ENCODE measurements around the gene PLCH1. TPM values are rescaled to one million over a fixed set of nuclear protein-coding genes. Genes with fewer than 3 reads are reported as not detected.

PLCH1 gene
- total and polyA plus RNA-seq, 9 of the 15 experiments (the other 6 are each of a cell fraction or from before 2014, with no cell fraction given): 0.17 to 0.62 (median 0.40) TPM

DNA sequence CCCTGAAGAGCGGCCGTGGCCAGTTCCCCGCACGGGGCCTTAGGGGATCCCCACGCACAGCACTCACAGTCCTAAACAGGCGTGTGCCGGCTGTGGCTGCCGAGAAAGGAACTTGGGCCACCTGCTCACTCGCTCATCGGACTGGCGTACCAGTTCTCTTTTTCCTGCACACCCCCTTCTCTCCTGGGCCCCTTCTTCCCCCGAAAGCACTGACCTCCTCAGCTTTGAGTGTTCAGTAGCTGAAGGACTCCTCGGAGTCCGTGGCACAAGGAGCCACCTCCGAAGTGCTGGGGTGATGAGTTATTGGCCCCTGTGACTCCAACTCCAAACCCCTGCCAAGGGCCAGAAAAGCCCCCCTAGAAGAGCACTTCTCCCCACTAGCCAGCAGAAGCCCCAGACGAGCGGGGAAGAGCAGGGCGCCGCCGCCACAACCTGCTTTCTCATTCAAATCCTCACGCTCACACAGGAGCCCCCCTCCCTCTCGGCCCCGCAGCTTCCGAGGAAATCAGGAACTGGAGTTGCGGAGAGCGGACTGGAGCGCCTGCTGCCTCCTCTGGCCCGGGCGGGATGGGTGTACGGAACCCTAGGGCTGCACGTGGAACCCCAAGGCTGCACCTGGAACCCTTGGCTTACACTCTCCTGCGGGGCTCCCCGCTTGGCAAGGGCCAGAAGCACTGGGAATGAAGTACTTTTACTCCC is at the start of gene PLCH1 (continued):
- TF ChIP-seq, protein P1, sequence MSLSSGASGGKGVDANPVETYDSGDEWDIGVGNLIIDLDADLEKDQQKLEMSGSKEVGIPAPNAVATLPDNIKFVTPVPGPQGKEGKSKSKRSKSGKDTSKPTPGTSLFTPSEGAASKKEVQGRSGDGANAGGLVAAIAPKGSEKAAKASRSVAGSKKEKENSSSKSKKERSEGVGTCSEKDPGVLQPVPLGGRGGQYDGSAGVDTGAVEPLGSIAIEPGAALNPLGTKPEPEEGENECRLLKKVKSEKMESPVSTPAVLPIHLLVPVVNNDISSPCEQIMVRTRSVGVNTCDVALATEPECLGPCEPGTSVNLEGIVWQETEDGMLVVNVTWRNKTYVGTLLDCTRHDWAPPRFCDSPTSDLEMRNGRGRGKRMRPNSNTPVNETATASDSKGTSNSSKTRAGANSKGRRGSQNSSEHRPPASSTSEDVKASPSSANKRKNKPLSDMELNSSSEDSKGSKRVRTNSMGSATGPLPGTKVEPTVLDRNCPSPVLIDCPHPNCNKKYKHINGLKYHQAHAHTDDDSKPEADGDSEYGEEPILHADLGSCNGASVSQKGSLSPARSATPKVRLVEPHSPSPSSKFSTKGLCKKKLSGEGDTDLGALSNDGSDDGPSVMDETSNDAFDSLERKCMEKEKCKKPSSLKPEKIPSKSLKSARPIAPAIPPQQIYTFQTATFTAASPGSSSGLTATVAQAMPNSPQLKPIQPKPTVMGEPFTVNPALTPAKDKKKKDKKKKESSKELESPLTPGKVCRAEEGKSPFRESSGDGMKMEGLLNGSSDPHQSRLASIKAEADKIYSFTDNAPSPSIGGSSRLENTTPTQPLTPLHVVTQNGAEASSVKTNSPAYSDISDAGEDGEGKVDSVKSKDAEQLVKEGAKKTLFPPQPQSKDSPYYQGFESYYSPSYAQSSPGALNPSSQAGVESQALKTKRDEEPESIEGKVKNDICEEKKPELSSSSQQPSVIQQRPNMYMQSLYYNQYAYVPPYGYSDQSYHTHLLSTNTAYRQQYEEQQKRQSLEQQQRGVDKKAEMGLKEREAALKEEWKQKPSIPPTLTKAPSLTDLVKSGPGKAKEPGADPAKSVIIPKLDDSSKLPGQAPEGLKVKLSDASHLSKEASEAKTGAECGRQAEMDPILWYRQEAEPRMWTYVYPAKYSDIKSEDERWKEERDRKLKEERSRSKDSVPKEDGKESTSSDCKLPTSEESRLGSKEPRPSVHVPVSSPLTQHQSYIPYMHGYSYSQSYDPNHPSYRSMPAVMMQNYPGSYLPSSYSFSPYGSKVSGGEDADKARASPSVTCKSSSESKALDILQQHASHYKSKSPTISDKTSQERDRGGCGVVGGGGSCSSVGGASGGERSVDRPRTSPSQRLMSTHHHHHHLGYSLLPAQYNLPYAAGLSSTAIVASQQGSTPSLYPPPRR (CRISPR knock-in tag; IDR thresholded peaks at IDR 0.05; ENCODE audit: borderline replicate concordance): no peak
- TF ChIP-seq MTA3 (IDR thresholded peaks at IDR 0.05; ENCODE audit: borderline replicate concordance) (no peak), PML (IDR thresholded peaks at IDR 0.05; ENCODE audit: low read length) (no peak), EP300 (IDR thresholded peaks at IDR 0.05; ENCODE audit: low read length) (0 out of 2 replicates have a peak, but pooled peaks have one; percentile 12), PHB (CRISPR knock-in tag; IDR thresholded peaks at IDR 0.05) (no peak), YY1 (IDR thresholded peaks at IDR 0.05; ENCODE audit: borderline replicate concordance in 1 of 3, control insufficient read depth in 1 of 3, extremely low read depth in 1 of 3, insufficient read depth in 3 of 3, insufficient read length in 1 of 3, insufficient replicate concordance in 2 of 3, low read depth in 1 of 3, low read length in 2 of 3) (peak in 2 of 3 experiments; percentile 25 to 51), SRF (CRISPR knock-in tag; IDR thresholded peaks at IDR 0.05) (peak in 1 of 2 experiments; percentile 23; a peak in 1 of 4 replicates), MTA1 (IDR thresholded peaks at IDR 0.05; ENCODE audit: borderline replicate concordance) (no peak), TFAM (CRISPR knock-in tag; conservative IDR thresholded peaks at IDR 0.05) (no peak), MCM5 (IDR thresholded peaks at IDR 0.05; ENCODE audit: low read depth) (no peak), ZNF445 (CRISPR knock-in tag; IDR thresholded peaks at IDR 0.05; ENCODE audit: low read depth) (no peak), NR2F6 (CRISPR knock-in tag; IDR thresholded peaks at IDR 0.05) (no peak), NFE2 (IDR thresholded peaks at IDR 0.05; ENCODE audit: low read depth) (peak; percentile 35; the same call in 1 of the 2 replicates), SAP30 (IDR thresholded peaks at IDR 0.05; ENCODE audit: borderline replicate concordance, insufficient read depth, low read depth, low read length, poor library complexity, severe bottlenecking) (peak; percentile 35)
- TF ChIP-seq, protein P2, sequence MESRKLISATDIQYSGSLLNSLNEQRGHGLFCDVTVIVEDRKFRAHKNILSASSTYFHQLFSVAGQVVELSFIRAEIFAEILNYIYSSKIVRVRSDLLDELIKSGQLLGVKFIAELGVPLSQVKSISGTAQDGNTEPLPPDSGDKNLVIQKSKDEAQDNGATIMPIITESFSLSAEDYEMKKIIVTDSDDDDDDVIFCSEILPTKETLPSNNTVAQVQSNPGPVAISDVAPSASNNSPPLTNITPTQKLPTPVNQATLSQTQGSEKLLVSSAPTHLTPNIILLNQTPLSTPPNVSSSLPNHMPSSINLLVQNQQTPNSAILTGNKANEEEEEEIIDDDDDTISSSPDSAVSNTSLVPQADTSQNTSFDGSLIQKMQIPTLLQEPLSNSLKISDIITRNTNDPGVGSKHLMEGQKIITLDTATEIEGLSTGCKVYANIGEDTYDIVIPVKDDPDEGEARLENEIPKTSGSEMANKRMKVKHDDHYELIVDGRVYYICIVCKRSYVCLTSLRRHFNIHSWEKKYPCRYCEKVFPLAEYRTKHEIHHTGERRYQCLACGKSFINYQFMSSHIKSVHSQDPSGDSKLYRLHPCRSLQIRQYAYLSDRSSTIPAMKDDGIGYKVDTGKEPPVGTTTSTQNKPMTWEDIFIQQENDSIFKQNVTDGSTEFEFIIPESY (CRISPR knock-in tag; IDR thresholded peaks at IDR 0.05): peak; percentile 55
- TF ChIP-seq, protein P3, sequence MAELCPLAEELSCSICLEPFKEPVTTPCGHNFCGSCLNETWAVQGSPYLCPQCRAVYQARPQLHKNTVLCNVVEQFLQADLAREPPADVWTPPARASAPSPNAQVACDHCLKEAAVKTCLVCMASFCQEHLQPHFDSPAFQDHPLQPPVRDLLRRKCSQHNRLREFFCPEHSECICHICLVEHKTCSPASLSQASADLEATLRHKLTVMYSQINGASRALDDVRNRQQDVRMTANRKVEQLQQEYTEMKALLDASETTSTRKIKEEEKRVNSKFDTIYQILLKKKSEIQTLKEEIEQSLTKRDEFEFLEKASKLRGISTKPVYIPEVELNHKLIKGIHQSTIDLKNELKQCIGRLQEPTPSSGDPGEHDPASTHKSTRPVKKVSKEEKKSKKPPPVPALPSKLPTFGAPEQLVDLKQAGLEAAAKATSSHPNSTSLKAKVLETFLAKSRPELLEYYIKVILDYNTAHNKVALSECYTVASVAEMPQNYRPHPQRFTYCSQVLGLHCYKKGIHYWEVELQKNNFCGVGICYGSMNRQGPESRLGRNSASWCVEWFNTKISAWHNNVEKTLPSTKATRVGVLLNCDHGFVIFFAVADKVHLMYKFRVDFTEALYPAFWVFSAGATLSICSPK (IDR thresholded peaks at IDR 0.05; ENCODE audit: borderline replicate concordance): no peak

Data from K562 (cell line).